Measurements from ENCODE around the gene SP1. TPM values are rescaled to one million over a fixed set of nuclear protein-coding genes. Genes with fewer than 3 reads are reported as not detected.
A peak's percentile ranks its signal among the peaks of the same experiment; 100 is the strongest.

The SP1 gene
- total and polyA plus RNA-seq, 9 of the 15 experiments (the other 6 are each of a cell fraction or from before 2014, with no cell fraction given), result 8.0 to 65.5 (median 41.6) TPM

DNA sequence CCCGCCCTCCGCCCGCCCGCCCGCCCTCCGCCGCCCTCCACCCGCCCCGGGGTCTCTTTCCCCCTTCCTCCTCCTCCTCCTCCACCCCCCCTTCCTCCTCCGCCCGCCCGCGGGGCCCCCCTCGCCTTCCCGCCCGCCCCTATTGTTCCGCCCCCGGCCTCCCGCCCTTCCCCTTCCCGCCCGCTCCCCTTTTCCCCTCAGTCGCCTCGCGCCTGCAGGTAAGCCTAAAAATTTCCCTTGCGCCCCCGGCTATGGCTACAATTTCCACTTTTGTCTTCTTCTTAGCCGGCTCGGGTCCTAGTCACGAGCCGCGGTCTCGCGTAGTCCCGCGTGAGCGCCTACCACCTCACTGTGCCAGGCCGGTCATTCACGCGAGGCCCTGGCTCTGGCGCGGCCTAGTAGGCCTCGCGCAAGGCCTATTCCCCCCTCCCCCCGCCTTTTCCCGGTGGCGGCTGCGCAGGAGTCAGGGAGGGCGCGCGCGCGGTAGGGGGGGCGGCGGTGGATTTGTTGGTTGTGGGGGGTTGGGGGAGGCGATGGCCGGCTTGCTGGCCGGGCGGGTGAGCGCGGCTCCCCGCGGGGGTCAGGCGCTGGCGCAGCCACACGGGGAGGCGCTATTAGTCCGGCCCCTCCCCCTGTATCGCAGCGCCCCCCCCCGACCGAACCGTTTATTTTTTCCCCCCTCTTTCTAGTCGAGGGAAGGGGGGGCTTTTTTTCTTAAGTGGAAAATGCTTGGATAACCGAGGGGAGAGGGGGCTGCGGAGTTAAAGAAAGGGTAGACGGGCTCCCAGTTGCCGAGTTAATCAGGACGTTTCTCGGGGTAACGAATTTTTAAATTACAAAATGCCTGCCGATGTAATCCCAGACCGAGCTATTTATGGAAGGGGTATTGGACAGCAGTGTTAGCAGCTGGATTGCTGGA is 72.4 kb downstream of the SP1 start (continued):
- TF ChIP-seq, protein P1, sequence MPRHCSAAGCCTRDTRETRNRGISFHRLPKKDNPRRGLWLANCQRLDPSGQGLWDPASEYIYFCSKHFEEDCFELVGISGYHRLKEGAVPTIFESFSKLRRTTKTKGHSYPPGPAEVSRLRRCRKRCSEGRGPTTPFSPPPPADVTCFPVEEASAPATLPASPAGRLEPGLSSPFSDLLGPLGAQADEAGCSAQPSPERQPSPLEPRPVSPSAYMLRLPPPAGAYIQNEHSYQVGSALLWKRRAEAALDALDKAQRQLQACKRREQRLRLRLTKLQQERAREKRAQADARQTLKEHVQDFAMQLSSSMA (CRISPR knock-in tag; IDR thresholded peaks at IDR 0.05), result no peak
- TF ChIP-seq BCL6 (CRISPR knock-in tag; IDR thresholded peaks at IDR 0.05), result no peak
- TF ChIP-seq ZNF274 (IDR thresholded peaks at IDR 0.05; ENCODE audit: borderline replicate concordance, low read depth, low read length), result no peak
- no peak for TF ChIP-seq PHB (CRISPR knock-in tag; IDR thresholded peaks at IDR 0.05)
- TF ChIP-seq, protein P2, sequence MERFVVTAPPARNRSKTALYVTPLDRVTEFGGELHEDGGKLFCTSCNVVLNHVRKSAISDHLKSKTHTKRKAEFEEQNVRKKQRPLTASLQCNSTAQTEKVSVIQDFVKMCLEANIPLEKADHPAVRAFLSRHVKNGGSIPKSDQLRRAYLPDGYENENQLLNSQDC (CRISPR knock-in tag; IDR thresholded peaks at IDR 0.05), result no peak
- TF ChIP-seq DMBX1 (CRISPR knock-in tag; IDR thresholded peaks at IDR 0.05; ENCODE audit: borderline replicate concordance), result 0 out of 2 replicates have a peak, but pooled peaks have one; percentile 11
- TF ChIP-seq TAF15 (IDR thresholded peaks at IDR 0.05; ENCODE audit: low read depth, low read length), result no peak
- TF ChIP-seq, protein P3, sequence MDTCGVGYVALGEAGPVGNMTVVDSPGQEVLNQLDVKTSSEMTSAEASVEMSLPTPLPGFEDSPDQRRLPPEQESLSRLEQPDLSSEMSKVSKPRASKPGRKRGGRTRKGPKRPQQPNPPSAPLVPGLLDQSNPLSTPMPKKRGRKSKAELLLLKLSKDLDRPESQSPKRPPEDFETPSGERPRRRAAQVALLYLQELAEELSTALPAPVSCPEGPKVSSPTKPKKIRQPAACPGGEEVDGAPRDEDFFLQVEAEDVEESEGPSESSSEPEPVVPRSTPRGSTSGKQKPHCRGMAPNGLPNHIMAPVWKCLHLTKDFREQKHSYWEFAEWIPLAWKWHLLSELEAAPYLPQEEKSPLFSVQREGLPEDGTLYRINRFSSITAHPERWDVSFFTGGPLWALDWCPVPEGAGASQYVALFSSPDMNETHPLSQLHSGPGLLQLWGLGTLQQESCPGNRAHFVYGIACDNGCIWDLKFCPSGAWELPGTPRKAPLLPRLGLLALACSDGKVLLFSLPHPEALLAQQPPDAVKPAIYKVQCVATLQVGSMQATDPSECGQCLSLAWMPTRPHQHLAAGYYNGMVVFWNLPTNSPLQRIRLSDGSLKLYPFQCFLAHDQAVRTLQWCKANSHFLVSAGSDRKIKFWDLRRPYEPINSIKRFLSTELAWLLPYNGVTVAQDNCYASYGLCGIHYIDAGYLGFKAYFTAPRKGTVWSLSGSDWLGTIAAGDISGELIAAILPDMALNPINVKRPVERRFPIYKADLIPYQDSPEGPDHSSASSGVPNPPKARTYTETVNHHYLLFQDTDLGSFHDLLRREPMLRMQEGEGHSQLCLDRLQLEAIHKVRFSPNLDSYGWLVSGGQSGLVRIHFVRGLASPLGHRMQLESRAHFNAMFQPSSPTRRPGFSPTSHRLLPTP (IDR thresholded peaks at IDR 0.05; ENCODE audit: borderline replicate concordance, extremely low read depth, insufficient read length), result no peak
- no peak for TF ChIP-seq SMARCA4 (IDR thresholded peaks at IDR 0.05)
- TF ChIP-seq, protein P4, sequence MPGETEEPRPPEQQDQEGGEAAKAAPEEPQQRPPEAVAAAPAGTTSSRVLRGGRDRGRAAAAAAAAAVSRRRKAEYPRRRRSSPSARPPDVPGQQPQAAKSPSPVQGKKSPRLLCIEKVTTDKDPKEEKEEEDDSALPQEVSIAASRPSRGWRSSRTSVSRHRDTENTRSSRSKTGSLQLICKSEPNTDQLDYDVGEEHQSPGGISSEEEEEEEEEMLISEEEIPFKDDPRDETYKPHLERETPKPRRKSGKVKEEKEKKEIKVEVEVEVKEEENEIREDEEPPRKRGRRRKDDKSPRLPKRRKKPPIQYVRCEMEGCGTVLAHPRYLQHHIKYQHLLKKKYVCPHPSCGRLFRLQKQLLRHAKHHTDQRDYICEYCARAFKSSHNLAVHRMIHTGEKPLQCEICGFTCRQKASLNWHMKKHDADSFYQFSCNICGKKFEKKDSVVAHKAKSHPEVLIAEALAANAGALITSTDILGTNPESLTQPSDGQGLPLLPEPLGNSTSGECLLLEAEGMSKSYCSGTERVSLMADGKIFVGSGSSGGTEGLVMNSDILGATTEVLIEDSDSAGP (CRISPR knock-in tag; IDR thresholded peaks at IDR 0.05), result peak; percentile 51; the same call in 1 of the 2 replicates
- TF ChIP-seq EGR1 (conservative IDR thresholded peaks at IDR 0.05), result peak; percentile 45; the same call in 1 of the 2 replicates
- TF ChIP-seq GTF2A2 (tag; IDR thresholded peaks at IDR 0.05), result no peak
- no peak for TF ChIP-seq RBM25 (IDR thresholded peaks at IDR 0.05; ENCODE audit: low read depth, low read length, severe bottlenecking)
- TF ChIP-seq, protein P5, sequence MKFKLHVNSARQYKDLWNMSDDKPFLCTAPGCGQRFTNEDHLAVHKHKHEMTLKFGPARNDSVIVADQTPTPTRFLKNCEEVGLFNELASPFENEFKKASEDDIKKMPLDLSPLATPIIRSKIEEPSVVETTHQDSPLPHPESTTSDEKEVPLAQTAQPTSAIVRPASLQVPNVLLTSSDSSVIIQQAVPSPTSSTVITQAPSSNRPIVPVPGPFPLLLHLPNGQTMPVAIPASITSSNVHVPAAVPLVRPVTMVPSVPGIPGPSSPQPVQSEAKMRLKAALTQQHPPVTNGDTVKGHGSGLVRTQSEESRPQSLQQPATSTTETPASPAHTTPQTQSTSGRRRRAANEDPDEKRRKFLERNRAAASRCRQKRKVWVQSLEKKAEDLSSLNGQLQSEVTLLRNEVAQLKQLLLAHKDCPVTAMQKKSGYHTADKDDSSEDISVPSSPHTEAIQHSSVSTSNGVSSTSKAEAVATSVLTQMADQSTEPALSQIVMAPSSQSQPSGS (CRISPR knock-in tag; IDR thresholded peaks at IDR 0.05), result no peak; the same call in 1 of the 2 replicates
- TF ChIP-seq NONO (IDR thresholded peaks at IDR 0.05; ENCODE audit: low read depth in 2 of 2, low read length in 1 of 2), result peak in 1 of 2 experiments; percentile 25; a peak in 1 of 4 replicates
- TF ChIP-seq ZNF263 (CRISPR knock-in tag; IDR thresholded peaks at IDR 0.05; ENCODE audit: borderline replicate concordance), result peak; percentile 72; the same call in 1 of the 2 replicates
- peak; percentile 83 for TF ChIP-seq KAT7 (CRISPR knock-in tag; IDR thresholded peaks at IDR 0.05; ENCODE audit: borderline replicate concordance)
- TF ChIP-seq FOXK1 (CRISPR knock-in tag; IDR thresholded peaks at IDR 0.05; ENCODE audit: borderline replicate concordance), result peak; percentile 76; the same call in 1 of the 2 replicates
- no peak for TF ChIP-seq DNMT1 (IDR thresholded peaks at IDR 0.05)
- TF ChIP-seq NFE2L1 (tag; IDR thresholded peaks at IDR 0.05; ENCODE audit: borderline replicate concordance, low read depth), result no peak
